ENCODE data around the gene HIP1R.
A peak's percentile ranks its signal among the peaks of the same experiment; 100 is the strongest.

The HIP1R gene

GRCh38 chr12:122870867-122871664 lies 35.8 kb downstream of the HIP1R start:
- ATAC-seq = no peak
- no peak for TF ChIP-seq ZNF70 (CRISPR knock-in tag; IDR thresholded peaks at IDR 0.05)
- no peak for TF ChIP-seq OSR1 (CRISPR knock-in tag; IDR thresholded peaks at IDR 0.05)
- no peak for TF ChIP-seq CSDC2 (CRISPR knock-in tag; IDR thresholded peaks at IDR 0.05)

DNA sequence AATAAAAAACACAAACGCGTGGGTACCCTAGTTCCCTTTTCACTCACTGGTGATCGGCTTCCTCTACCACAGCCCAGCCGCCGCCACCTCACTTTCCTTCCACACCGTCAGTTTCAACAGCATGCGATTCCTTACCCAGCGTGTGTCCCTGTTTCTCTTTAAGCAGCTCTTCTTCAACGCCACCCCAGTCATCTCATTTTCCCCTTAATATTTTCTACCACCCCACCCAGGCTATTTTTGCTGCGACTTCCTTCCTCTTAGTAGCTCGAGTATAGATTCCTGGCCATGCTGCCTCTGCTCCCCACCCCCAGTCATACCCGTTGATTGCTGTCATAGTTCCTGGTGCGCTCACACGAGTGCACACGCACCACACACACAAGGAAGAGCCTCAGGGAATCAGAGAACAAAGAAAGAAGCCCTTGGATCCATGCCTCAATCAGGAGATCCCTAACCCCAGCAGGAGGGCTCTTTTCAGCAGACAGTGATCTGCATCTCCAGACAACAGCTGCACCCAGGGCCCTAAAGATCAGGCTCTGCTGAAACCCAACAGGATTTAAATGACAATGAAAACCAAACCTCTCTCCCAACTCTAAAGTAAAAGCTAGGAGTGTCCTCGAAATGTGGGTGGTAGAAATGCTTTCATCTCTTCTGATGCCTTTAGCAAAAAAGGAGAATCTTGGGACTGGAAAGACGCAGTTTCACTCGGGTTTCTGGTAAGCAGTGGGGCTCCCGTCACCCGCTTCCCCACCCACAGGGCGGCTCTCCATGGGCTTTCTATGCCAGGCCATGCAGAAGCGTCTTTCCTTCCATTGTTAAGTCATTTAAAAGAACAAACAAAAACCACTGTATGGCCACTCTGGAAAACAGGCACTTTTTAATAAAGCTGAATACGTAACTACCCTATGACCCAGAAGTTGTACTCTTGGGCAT lies 36.9 kb downstream of the HIP1R start:
- no peak for TF ChIP-seq CSRNP3 (CRISPR knock-in tag; IDR thresholded peaks at IDR 0.05)
- no peak for TF ChIP-seq SNAI2 (CRISPR knock-in tag; IDR thresholded peaks at IDR 0.05)
- TF ChIP-seq RARB (CRISPR knock-in tag; IDR thresholded peaks at IDR 0.05) = no peak
- no peak for TF ChIP-seq ARNTL (CRISPR knock-in tag; IDR thresholded peaks at IDR 0.05; ENCODE audit: borderline replicate concordance, low read depth)
- TF ChIP-seq CSDC2 (CRISPR knock-in tag; IDR thresholded peaks at IDR 0.05) = no peak
- no peak for TF ChIP-seq ZNF70 (CRISPR knock-in tag; IDR thresholded peaks at IDR 0.05)
- TF ChIP-seq, protein P1, sequence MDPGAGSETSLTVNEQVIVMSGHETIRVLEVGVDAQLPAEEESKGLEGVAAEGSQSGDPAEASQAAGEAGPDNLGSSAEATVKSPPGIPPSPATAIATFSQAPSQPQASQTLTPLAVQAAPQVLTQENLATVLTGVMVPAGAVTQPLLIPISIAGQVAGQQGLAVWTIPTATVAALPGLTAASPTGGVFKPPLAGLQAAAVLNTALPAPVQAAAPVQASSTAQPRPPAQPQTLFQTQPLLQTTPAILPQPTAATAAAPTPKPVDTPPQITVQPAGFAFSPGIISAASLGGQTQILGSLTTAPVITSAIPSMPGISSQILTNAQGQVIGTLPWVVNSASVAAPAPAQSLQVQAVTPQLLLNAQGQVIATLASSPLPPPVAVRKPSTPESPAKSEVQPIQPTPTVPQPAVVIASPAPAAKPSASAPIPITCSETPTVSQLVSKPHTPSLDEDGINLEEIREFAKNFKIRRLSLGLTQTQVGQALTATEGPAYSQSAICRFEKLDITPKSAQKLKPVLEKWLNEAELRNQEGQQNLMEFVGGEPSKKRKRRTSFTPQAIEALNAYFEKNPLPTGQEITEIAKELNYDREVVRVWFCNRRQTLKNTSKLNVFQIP (CRISPR knock-in tag; IDR thresholded peaks at IDR 0.05; ENCODE audit: borderline replicate concordance, low read depth) = no peak
- no peak for TF ChIP-seq CREB5 (CRISPR knock-in tag; IDR thresholded peaks at IDR 0.05; ENCODE audit: low read depth)
- no peak for TF ChIP-seq ESRRG (CRISPR knock-in tag; IDR thresholded peaks at IDR 0.05)
- TF ChIP-seq GLIS3 (CRISPR knock-in tag; IDR thresholded peaks at IDR 0.05) = no peak
- TF ChIP-seq ZNF8 (CRISPR knock-in tag; IDR thresholded peaks at IDR 0.05) = no peak
- no peak for TF ChIP-seq ZFP3 (CRISPR knock-in tag; IDR thresholded peaks at IDR 0.05)
- no peak for TF ChIP-seq PATZ1 (CRISPR knock-in tag; IDR thresholded peaks at IDR 0.05; ENCODE audit: borderline replicate concordance)
- no peak for TF ChIP-seq ZNF565 (CRISPR knock-in tag; conservative IDR thresholded peaks at IDR 0.05; ENCODE audit: low read depth)
- no peak for TF ChIP-seq ZFP30 (CRISPR knock-in tag; IDR thresholded peaks at IDR 0.05)
- TF ChIP-seq BACH2 (CRISPR knock-in tag; IDR thresholded peaks at IDR 0.05; ENCODE audit: borderline replicate concordance) = no peak
- peak; percentile 23 for ATAC-seq

DNA sequence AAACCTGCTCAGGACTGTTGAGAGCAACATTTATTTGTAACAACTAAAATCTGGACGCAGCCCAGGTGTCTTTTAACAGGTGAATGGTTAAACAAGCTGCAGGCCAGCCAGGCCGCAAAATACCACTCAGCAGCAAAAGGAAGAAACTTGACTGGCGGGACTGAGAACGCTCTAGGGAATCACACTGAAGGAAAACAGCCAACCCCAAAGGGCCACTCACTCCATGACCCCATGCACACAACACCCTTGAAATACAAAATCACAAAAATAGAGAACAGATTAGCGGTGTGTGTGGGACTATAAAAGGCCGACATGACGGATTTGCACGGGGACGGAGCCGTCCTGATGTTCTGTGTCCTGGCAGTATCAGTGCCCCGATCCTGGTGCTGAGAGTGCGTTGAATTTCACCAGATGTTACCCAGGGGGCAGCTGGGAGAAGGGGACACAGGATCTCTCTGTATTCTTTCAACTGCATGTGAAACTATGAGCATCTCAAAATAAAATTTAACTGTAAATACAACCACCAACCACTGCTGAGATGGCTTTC lies 37.6 kb downstream of the HIP1R start:
- ATAC-seq = no peak
- TF ChIP-seq GLIS3 (CRISPR knock-in tag; IDR thresholded peaks at IDR 0.05) = no peak
- TF ChIP-seq, protein P1 (CRISPR knock-in tag; IDR thresholded peaks at IDR 0.05; ENCODE audit: borderline replicate concordance, low read depth) = no peak
- TF ChIP-seq, protein P2, sequence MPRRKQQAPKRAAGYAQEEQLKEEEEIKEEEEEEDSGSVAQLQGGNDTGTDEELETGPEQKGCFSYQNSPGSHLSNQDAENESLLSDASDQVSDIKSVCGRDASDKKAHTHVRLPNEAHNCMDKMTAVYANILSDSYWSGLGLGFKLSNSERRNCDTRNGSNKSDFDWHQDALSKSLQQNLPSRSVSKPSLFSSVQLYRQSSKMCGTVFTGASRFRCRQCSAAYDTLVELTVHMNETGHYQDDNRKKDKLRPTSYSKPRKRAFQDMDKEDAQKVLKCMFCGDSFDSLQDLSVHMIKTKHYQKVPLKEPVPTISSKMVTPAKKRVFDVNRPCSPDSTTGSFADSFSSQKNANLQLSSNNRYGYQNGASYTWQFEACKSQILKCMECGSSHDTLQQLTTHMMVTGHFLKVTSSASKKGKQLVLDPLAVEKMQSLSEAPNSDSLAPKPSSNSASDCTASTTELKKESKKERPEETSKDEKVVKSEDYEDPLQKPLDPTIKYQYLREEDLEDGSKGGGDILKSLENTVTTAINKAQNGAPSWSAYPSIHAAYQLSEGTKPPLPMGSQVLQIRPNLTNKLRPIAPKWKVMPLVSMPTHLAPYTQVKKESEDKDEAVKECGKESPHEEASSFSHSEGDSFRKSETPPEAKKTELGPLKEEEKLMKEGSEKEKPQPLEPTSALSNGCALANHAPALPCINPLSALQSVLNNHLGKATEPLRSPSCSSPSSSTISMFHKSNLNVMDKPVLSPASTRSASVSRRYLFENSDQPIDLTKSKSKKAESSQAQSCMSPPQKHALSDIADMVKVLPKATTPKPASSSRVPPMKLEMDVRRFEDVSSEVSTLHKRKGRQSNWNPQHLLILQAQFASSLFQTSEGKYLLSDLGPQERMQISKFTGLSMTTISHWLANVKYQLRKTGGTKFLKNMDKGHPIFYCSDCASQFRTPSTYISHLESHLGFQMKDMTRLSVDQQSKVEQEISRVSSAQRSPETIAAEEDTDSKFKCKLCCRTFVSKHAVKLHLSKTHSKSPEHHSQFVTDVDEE (CRISPR knock-in tag; IDR thresholded peaks at IDR 0.05) = no peak
- no peak for TF ChIP-seq TCF4 (CRISPR knock-in tag; IDR thresholded peaks at IDR 0.05; ENCODE audit: borderline replicate concordance)
- no peak for TF ChIP-seq RARB (CRISPR knock-in tag; IDR thresholded peaks at IDR 0.05)
